GM10266 (cell line): ENCODE measurements around the gene FREM1.

Experiments used
- DNase-seq: peaks from one replicate; pipeline ENCODE4 v3.0.0; 2012; ENCODE audit errors: extremely low spot score
- CTCF ChIP-seq: IDR thresholded peaks from 2 replicates; pipeline ENCODE4 v1.5.1; 2012; ENCODE audit warnings: mild to moderate bottlenecking, low read depth; ENCODE audit not compliant: control insufficient read depth, insufficient read depth; ENCODE audit errors: missing control alignments

The FREM1 gene

GRCh38 chr9:14713187-14713767 is 197.0 kb downstream of the FREM1 start:
- DNase-seq, result no peak
- TF ChIP-seq CTCF, result no peak

GRCh38 chr9:14710804-14711203 is 199.4 kb downstream of the FREM1 start:
- no peak for TF ChIP-seq CTCF
- DNase-seq, result no peak

- no peak for DNase-seq
- no peak for TF ChIP-seq CTCF
Measured at GRCh38 chr9:14706530-14707140, 203.6 kb downstream of the FREM1 start.

- no peak for DNase-seq
- TF ChIP-seq CTCF, result no peak
Measured at GRCh38 chr9:14705079-14705478, 205.1 kb downstream of the FREM1 start.

- no peak for DNase-seq
- no peak for TF ChIP-seq CTCF
Measured at GRCh38 chr9:14704281-14704680, 205.9 kb downstream of the FREM1 start.

- no peak for TF ChIP-seq CTCF
- no peak for DNase-seq
Measured at GRCh38 chr9:14702200-14702720, 208.0 kb downstream of the FREM1 start.

- no peak for TF ChIP-seq CTCF
- peak; percentile 83 for DNase-seq
Measured at GRCh38 chr9:14693251-14693861, 216.9 kb downstream of the FREM1 start, which contains the start of gene ZDHHC21. TSS of gene ZDHHC21 (minus strand) at chr9:14693432. CDS start at chr9:14674340, 19,092 bp downstream.
